Measurements from ENCODE around the gene PDE4D. TPM values are rescaled to one million over a fixed set of nuclear protein-coding genes. Genes with fewer than 3 reads are reported as not detected.

Gene PDE4D
- total RNA-seq, 1 experiment from 2014 or later, result 2.1 TPM

DNA sequence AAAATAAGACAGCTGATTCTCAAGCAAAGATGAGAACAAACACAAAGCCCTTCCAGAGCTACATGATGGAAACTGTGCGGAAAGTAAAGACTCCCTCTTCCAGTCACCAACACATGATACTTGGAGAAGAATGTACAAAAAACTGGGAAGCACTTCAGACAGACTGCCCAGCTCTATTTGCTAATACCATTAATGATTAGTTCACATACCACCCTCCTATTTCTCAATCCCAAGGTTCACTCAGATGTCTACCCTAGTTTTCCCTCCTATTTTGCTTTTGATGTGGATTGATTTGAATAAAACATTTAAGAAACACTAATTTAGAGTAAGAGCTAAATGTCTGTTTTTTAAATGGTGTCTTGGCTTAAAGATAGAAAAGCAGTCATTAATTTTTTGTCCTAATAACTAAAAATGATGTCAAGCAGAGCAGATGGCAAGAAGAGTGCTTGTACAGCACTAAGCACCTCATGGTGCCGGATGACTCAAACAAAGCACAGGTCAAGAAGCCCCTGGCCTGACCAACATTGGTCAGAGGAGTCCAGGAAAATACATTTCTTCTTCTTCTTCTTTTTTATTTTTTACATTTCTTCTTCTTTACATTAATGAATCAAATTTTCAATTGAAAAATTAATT lies 639.4 kb downstream of the PDE4D start:
- H3K79me2 ChIP-seq (ENCODE audit: insufficient read depth, low read length), result no peaks in the 10 kb centered on the region
- no peak overlapping the region for H2AFZ ChIP-seq (ENCODE audit: low read length)
- no peak for DNase-seq
- no peak overlapping the region for H2BK12ac ChIP-seq (ENCODE audit: insufficient read length, low read depth, low read length)
- H3T11ph ChIP-seq (ENCODE audit: low read length), result no peak overlapping the region
- H3K18ac ChIP-seq (ENCODE audit: insufficient read length, low read depth, low read length), result no peak overlapping the region
- H3K4me2 ChIP-seq (ENCODE audit: insufficient read depth, insufficient read length, low read length), result no peak overlapping the region
- Mint-ChIP-seq H3K27me3 (ENCODE audit: low read depth) (peaks cover 1% of the 10 kb centered on the region), H3K27ac (no peak overlapping the region), H3K36me3 (ENCODE audit: insufficient read depth in 1 of 3, low read depth in 3 of 3) (no peaks in the 10 kb centered on the region), H3K4me3 (no peak overlapping the region), H3K4me1 (no peaks in the 10 kb centered on the region), H3K9me3 (no peaks in the 10 kb centered on the region)
- H4K5ac ChIP-seq (ENCODE audit: insufficient read length, low read depth, low read length), result no peak overlapping the region
- H3K4ac ChIP-seq (ENCODE audit: low read depth, low read length), result no peak overlapping the region
- no CpG with 5 or more reads among the region's 2 CpGs for WGBS (ENCODE audit: extremely low coverage, insufficient read length, low lambda C conversion rate)
- no peak overlapping the region for H2BK20ac ChIP-seq (ENCODE audit: low read depth, low read length, poor library complexity, severe bottlenecking)
- H3K9me3 ChIP-seq (ENCODE audit: control insufficient read depth, low read depth, low read length), result no peaks in the 10 kb centered on the region
- no peak overlapping the region for H2BK5ac ChIP-seq (ENCODE audit: insufficient read length, low read length)
- H4K91ac ChIP-seq (ENCODE audit: insufficient read length, low read depth, low read length), result no peak overlapping the region
- no peaks in the 10 kb centered on the region for H3K27me3 ChIP-seq (ENCODE audit: insufficient read depth, low read length)
- TF ChIP-seq, protein P1, sequence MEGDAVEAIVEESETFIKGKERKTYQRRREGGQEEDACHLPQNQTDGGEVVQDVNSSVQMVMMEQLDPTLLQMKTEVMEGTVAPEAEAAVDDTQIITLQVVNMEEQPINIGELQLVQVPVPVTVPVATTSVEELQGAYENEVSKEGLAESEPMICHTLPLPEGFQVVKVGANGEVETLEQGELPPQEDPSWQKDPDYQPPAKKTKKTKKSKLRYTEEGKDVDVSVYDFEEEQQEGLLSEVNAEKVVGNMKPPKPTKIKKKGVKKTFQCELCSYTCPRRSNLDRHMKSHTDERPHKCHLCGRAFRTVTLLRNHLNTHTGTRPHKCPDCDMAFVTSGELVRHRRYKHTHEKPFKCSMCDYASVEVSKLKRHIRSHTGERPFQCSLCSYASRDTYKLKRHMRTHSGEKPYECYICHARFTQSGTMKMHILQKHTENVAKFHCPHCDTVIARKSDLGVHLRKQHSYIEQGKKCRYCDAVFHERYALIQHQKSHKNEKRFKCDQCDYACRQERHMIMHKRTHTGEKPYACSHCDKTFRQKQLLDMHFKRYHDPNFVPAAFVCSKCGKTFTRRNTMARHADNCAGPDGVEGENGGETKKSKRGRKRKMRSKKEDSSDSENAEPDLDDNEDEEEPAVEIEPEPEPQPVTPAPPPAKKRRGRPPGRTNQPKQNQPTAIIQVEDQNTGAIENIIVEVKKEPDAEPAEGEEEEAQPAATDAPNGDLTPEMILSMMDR (conservative IDR thresholded peaks at IDR 0.05), result no peak
- no peak overlapping the region for H3K56ac ChIP-seq (ENCODE audit: insufficient read length, low read depth, low read length)
- H4K20me1 ChIP-seq (ENCODE audit: control insufficient read depth, insufficient read depth, insufficient read length), result no peaks in the 10 kb centered on the region
- no peak overlapping the region for H3K27ac ChIP-seq (ENCODE audit: insufficient read length, low read depth, low read length)
- H2AK5ac ChIP-seq (ENCODE audit: insufficient read length, low read length), result no peak overlapping the region
- H2BK15ac ChIP-seq (ENCODE audit: low read depth, low read length), result no peak overlapping the region
- no peak overlapping the region for H3K9ac ChIP-seq (ENCODE audit: extremely low read depth, insufficient read length, low read length)
- H3K23me2 ChIP-seq (ENCODE audit: insufficient read length, low read depth, low read length, poor library complexity, severe bottlenecking), result no peaks in the 10 kb centered on the region
- no peaks in the 10 kb centered on the region for H3K79me1 ChIP-seq (ENCODE audit: insufficient read depth, low read depth, low read length, poor library complexity, severe bottlenecking)
- H3K14ac ChIP-seq (ENCODE audit: insufficient read depth, low read length), result no peak overlapping the region
- H4K8ac ChIP-seq (replicated peaks; ENCODE audit: insufficient read length, low read depth, low read length), result no peak overlapping the region
- H3K23ac ChIP-seq (ENCODE audit: insufficient read length, low read depth, low read length), result no peak overlapping the region
- H3K4me1 ChIP-seq (ENCODE audit: insufficient read depth, low read length), result no peaks in the 10 kb centered on the region
- no peak overlapping the region for H2BK120ac ChIP-seq (ENCODE audit: low read depth, low read length, poor library complexity, severe bottlenecking)
